Measurements from ENCODE around the gene SS18L1.

Gene SS18L1

GRCh38 chr20:62150310-62150575 is 6.7 kb downstream of the SS18L1 start:
- Mint-ChIP-seq H3K9me3 (peaks cover 4% of the 10 kb centered on the region), H3K4me3 (no peak overlapping the region), H3K36me3 (ENCODE audit: low read depth) (peaks cover 32% of the 10 kb centered on the region), H3K4me1 (peaks cover 8% of the 10 kb centered on the region), H3K27ac (no peak overlapping the region), H3K27me3 (no peaks in the 10 kb centered on the region)
- ATAC-seq = no peak
- DNase-seq = no peak

DNA sequence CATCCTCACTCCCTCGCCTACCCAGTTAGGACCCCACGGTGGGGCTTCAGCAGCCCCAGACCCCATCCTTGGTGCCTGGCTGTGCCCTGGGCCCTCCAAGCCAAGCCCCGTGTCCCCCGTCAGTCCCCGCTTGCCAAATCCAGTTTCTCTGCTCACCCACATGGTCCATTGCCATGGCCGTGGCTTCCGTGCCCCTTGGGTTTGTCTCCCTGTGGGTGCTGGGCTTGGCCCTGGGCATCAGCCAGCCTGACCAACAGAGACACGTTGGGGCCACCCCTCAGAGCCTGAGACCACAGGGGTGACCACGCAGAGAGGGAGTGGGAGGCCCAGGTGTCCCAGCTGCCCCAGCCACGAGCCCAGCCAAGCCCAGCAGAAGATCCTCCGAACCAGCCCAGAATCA is 7.7 kb downstream of the SS18L1 start:
- DNase-seq (no peak), ATAC-seq (no peak)
- peaks cover 32% of the 10 kb centered on the region for H3K36me3 Mint-ChIP-seq (ENCODE audit: low read depth)
- no peak overlapping the region for H3K27ac Mint-ChIP-seq
- no peak overlapping the region for H3K4me3 Mint-ChIP-seq
- peaks cover 5% of the 10 kb centered on the region for H3K4me1 Mint-ChIP-seq
- no peaks in the 10 kb centered on the region for H3K27me3 Mint-ChIP-seq
- H3K9me3 Mint-ChIP-seq = peaks cover 4% of the 10 kb centered on the region

DNA sequence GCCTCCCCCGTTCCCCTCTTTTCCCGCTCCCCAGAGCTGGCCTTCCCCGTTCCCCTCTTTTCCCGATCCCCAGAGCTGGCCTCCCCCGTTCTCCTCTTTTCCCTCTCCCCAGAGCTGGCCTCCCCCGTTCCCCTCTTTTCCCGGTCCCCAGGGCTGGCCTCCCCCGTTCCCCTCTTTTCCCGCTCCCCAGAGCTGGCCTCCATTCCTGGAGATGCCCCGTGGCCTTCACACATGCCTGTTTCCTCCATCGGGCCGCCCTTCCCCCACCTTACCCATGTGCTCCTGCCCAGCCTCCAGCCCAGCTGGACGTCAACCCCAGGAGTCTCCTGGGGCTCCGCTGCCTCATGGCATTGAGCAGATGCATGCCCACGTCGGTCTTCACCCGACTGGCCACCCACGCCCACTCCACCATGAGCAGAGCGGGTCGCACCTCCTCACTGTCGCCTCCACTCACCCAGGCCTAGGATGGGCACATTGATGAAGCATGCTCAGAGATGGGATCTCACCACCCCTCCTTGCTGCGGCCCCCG is 8.3 kb downstream of the SS18L1 start:
- Mint-ChIP-seq H3K9me3 (peaks cover 4% of the 10 kb centered on the region), H3K27me3 (no peaks in the 10 kb centered on the region), H3K4me1 (peaks cover 5% of the 10 kb centered on the region), H3K36me3 (ENCODE audit: low read depth) (peaks cover 32% of the 10 kb centered on the region), H3K27ac (no peak overlapping the region), H3K4me3 (no peak overlapping the region)
- DNase-seq (no peak), ATAC-seq (no peak)

DNA sequence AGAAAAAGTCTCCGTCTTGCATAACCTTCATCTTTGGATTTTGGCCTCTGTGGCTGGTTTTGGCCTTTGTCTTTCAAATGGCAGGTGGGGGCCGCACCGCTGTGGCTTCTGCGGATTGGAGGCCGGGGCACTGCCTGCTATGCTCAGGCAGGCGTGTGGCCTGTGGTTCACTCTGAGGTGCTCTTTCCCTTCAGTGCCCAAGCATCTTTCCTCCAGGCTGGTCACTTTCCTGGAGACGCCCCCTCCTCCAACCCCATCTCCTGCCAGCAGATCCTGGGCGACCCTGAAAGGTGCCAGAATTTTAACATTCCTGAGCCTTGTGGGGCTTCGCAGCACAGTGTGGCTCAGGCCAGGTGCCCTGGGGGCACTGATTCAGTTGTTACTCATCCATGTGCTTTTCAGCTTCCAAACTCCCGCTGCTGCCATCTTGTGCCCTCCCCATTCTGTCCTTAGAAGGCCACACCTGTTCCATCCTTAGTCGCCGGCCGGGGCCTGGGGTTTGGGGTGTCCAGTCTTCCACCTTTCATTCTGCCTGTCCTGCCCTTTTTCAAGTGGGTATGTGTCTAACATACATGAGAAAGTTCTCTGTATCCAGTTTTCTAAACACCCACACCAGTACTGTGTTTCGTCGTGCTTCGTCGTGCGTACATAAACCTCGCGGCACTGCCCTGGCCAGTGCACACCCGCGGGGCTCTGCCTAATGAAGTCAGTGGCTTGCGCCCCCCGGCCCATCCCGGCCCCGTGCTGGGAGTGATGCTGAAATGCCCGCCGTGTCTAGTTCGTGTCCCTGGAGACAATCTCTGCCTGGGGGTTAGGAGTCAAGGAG is 12.1 kb downstream of the SS18L1 start:
- H3K9me3 Mint-ChIP-seq = peaks cover 4% of the 10 kb centered on the region
- DNase-seq (no peak), ATAC-seq (no peak)
- no peak overlapping the region for H3K4me3 Mint-ChIP-seq
- no peak overlapping the region for H3K27ac Mint-ChIP-seq
- H3K27me3 Mint-ChIP-seq = no peaks in the 10 kb centered on the region
- H3K36me3 Mint-ChIP-seq (ENCODE audit: low read depth) = peaks cover 38% of the 10 kb centered on the region
- peaks cover 16% of the 10 kb centered on the region for H3K4me1 Mint-ChIP-seq

DNA sequence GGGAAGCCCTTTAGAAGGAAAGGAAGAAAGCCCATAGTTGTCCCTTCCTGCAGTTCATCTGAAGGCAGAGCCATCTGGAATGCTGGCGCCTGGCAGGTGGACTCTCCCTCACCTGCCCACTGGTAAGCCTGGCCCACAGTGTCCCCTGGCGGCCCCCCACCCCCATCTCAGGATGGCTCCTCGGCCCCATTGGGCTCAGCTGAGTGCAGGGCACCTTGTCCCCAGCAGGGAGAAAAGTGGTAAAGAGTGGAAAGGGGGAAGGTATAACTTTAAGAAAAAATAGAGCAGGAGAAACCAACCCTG is 12.6 kb downstream of the SS18L1 start:
- Mint-ChIP-seq H3K4me1 (peaks cover 17% of the 10 kb centered on the region), H3K36me3 (ENCODE audit: low read depth) (peaks cover 39% of the 10 kb centered on the region), H3K4me3 (no peak overlapping the region), H3K9me3 (peaks cover 4% of the 10 kb centered on the region), H3K27me3 (no peaks in the 10 kb centered on the region), H3K27ac (no peak overlapping the region)
- DNase-seq (no peak), ATAC-seq (no peak)

DNA sequence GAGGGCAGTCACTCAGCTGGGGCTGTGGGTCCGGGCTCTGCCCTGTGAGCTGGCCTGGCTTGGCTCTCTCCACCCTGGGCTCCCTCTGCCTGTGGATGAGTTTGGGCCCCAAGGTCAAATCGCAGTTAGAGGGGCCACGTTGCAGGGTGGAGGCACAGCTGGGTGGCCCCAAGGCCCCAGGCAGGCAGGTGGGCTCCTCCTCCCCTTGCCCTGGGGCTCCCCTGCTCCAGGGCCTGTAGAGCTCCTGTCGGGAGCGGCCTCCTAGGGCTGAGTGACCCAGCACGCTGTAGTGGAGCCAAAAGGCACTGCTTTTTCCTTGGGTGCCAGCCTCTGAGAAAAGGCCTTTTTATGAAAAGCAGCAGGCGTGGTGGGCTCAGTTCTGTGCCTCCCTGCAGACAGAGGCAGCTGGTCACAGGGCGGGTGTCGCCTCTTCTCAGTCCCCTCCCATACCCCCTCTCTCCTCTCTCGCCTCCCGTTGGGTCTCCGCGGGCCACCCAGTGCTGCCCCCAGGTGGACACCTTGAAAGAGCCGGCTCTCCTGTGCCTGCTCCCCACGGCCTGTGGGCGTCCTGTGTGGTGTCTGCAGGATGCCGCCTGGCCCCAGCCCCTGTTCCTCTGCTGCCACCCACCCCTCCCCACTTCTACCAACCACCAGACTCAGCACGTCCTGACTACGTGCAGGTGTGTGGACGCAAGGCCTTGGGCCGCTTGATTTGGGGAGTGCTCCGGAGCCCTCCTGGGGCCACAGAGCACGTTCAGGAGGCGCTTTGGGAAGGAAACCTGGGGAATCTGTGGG is 13.2 kb downstream of the SS18L1 start:
- DNase-seq = peak; percentile 81
- H3K27ac Mint-ChIP-seq = no peak overlapping the region

DNA sequence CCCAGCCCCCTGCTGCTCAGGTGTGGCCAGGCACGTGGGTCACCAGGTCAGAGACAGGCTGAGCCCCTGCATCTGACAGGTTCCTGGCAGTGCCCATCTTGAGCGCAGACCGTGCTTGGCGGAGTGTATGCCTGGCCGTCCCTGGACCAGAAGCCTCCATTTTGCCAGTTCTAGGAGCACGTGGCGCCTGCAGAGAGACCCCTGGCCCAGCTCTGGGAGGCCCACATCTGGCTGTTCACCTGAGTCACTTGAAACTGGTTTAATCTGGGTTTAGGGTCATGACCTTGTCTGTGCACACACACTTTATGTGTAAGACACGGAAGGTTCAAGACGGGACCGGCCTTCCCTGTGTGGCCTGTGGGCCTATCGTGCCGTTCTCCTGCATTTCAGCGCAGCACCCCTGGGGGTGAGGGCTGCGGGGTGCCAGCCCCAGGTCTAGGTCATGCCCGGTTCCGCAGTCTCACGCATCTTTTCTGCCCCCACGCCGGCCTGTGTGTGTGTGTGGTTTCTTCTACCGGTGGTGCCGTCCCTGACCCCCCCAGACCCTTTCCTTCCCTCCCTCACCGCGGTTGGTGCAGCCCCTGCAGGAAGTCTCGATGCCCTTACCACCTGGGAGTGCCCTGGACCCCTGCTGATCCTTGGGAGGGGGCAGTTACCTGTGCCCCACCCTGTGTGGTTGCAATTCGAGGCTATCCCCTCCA is 14.0 kb downstream of the SS18L1 start:
- ATAC-seq = no peak
- Mint-ChIP-seq H3K27me3 (no peaks in the 10 kb centered on the region), H3K4me3 (no peak overlapping the region), H3K36me3 (ENCODE audit: low read depth) (peaks cover 33% of the 10 kb centered on the region), H3K27ac (no peak overlapping the region), H3K4me1 (peaks cover 17% of the 10 kb centered on the region), H3K9me3 (peaks cover 4% of the 10 kb centered on the region)
- no peak for DNase-seq

More for the DNA sequence above, 13.2 kb downstream of the SS18L1 start:
- H3K27me3 Mint-ChIP-seq = no peaks in the 10 kb centered on the region
- no peak overlapping the region for H3K4me3 Mint-ChIP-seq
- peaks cover 4% of the 10 kb centered on the region for H3K9me3 Mint-ChIP-seq
- H3K4me1 Mint-ChIP-seq = peaks cover 17% of the 10 kb centered on the region
- peaks cover 39% of the 10 kb centered on the region for H3K36me3 Mint-ChIP-seq (ENCODE audit: low read depth)
- peak; percentile 64 for ATAC-seq

GRCh38 chr20:62158088-62158400 is 14.5 kb downstream of the SS18L1 start:
- peaks cover 17% of the 10 kb centered on the region for H3K4me1 Mint-ChIP-seq

DNA sequence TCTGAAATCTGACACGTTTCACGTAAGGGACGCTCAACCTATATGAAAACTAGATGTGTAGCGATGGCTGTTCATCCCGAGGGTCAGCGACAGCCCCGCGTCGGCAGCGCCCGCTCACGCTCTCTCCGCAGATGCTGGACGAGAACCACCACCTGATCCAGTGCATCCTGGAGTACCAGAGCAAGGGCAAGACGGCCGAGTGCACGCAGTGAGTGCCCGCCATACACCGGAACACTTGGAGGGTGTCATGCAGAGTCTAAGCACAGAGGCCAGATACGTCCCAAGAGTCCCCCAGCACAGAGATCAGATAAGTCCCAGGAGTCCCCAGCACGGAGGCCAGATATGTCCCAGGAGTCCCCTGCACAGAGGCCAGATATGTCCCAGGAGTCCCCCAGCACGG is 15.0 kb downstream of the SS18L1 start:
- no peaks in the 10 kb centered on the region for H3K9me3 Mint-ChIP-seq
- no peak for ATAC-seq
- H3K27me3 Mint-ChIP-seq = no peaks in the 10 kb centered on the region
- H3K4me3 Mint-ChIP-seq = no peak overlapping the region
- no peak overlapping the region for H3K27ac Mint-ChIP-seq
- DNase-seq = no peak
- H3K4me1 Mint-ChIP-seq = peaks cover 17% of the 10 kb centered on the region
- H3K36me3 Mint-ChIP-seq (ENCODE audit: low read depth) = peaks cover 24% of the 10 kb centered on the region

More at GRCh38 chr20:62158088-62158400, 14.5 kb downstream of the SS18L1 start:
- no peak for DNase-seq
- Mint-ChIP-seq H3K9me3 (no peaks in the 10 kb centered on the region), H3K4me3 (no peak overlapping the region), H3K27me3 (no peaks in the 10 kb centered on the region), H3K27ac (no peak overlapping the region), H3K36me3 (ENCODE audit: low read depth) (peaks cover 28% of the 10 kb centered on the region)
- ATAC-seq = no peak

- Mint-ChIP-seq H3K36me3 (ENCODE audit: low read depth) (peaks cover 23% of the 10 kb centered on the region), H3K4me1 (peaks cover 17% of the 10 kb centered on the region), H3K27me3 (no peaks in the 10 kb centered on the region), H3K4me3 (no peak overlapping the region), H3K27ac (no peak overlapping the region), H3K9me3 (no peaks in the 10 kb centered on the region)
- ATAC-seq (no peak), DNase-seq (no peak)
Observed at GRCh38 chr20:62159052-62159451, 15.5 kb downstream of the SS18L1 start.

GRCh38 chr20:62159839-62160238 is 16.3 kb downstream of the SS18L1 start:
- peak overlapping the region; percentile 40 for H3K4me3 Mint-ChIP-seq
- ATAC-seq (peak; percentile 82), DNase-seq (peak; percentile 78)
- H3K27ac Mint-ChIP-seq = peak overlapping the region; percentile 83
- H3K4me1 Mint-ChIP-seq = peaks cover 17% of the 10 kb centered on the region
- no peaks in the 10 kb centered on the region for H3K9me3 Mint-ChIP-seq
- peaks cover 16% of the 10 kb centered on the region for H3K36me3 Mint-ChIP-seq (ENCODE audit: low read depth)
- H3K27me3 Mint-ChIP-seq = no peaks in the 10 kb centered on the region

- H3K9me3 Mint-ChIP-seq = no peaks in the 10 kb centered on the region
- H3K27ac Mint-ChIP-seq = no peak overlapping the region
- no peak for DNase-seq
Observed at GRCh38 chr20:62160253-62160652, 16.7 kb downstream of the SS18L1 start.

GRCh38 chr20:62160876-62161275 is 17.3 kb downstream of the SS18L1 start:
- H3K36me3 Mint-ChIP-seq (ENCODE audit: low read depth) = peaks cover 21% of the 10 kb centered on the region
- no peak for DNase-seq
- H3K9me3 Mint-ChIP-seq = no peaks in the 10 kb centered on the region
- no peak for ATAC-seq
- peaks cover 17% of the 10 kb centered on the region for H3K4me1 Mint-ChIP-seq
- no peak overlapping the region for H3K27ac Mint-ChIP-seq
- no peaks in the 10 kb centered on the region for H3K27me3 Mint-ChIP-seq
- no peak overlapping the region for H3K4me3 Mint-ChIP-seq

More at GRCh38 chr20:62160253-62160652, 16.7 kb downstream of the SS18L1 start:
- H3K27me3 Mint-ChIP-seq = no peaks in the 10 kb centered on the region
- ATAC-seq = no peak
- no peak overlapping the region for H3K4me3 Mint-ChIP-seq
- peaks cover 17% of the 10 kb centered on the region for H3K4me1 Mint-ChIP-seq
- peaks cover 17% of the 10 kb centered on the region for H3K36me3 Mint-ChIP-seq (ENCODE audit: low read depth)

- Mint-ChIP-seq H3K27ac (no peak overlapping the region), H3K36me3 (ENCODE audit: low read depth) (peaks cover 21% of the 10 kb centered on the region), H3K27me3 (no peaks in the 10 kb centered on the region), H3K9me3 (no peaks in the 10 kb centered on the region), H3K4me1 (peaks cover 12% of the 10 kb centered on the region), H3K4me3 (no peak overlapping the region)
- ATAC-seq = no peak
- no peak for DNase-seq
Observed at GRCh38 chr20:62161347-62161746, 17.8 kb downstream of the SS18L1 start.
